IMR-90 (cell line): ENCODE results near the gene ECI2. TPM values are rescaled to one million over a fixed set of nuclear protein-coding genes. Genes with fewer than 3 reads are reported as not detected.

Experiments
- ATAC-seq: fragments of 200-7000 bp; cut with Tn5 transposase; 2 replicates; pipeline ENCODE4 v1.9.1; 2020; ENCODE audit warnings: low read depth, mild to moderate bottlenecking, moderate library complexity
- BruUV-seq: library from RNA; stranded (reverse); fragments of 400-500 nt; replicated peaks from 2 replicates; lab custom pipeline; 2021; lab: Mats Ljungman, UMichigan
- CTCF ChIA-PET: fragments of 300-600 bp; formaldehyde crosslinking; extraction: SDS; loops from one replicate; lab custom pipeline; 2021; ENCODE audit warnings: antibody characterized with exemption; lab: Yijun Ruan, JAX
- POLR2A ChIA-PET: fragments of 300-600 bp; sonication (Branson Sonifier 250); formaldehyde crosslinking; loops from one replicate; lab custom pipeline; 2022; ENCODE audit warnings: antibody characterized with exemption; ENCODE audit not compliant: unreplicated experiment; lab: Charles Lee
- DNase-seq: peaks from one replicate; pipeline ENCODE4 v3.0.0; 2013
- H2AFZ ChIP-seq: replicated peaks from 2 replicates; pipeline ENCODE3; 2013; ENCODE audit warnings: low read length, mild to moderate bottlenecking; ENCODE audit not compliant: poor library complexity
- H2AK5ac ChIP-seq: 2 replicates; pipeline ENCODE4 v1.6.1; 2013; ENCODE audit warnings: low read depth, low read length, inconsistent platforms
- H2AK9ac ChIP-seq: replicated peaks from 2 replicates; pipeline ENCODE3; 2013; ENCODE audit warnings: mild to moderate bottlenecking, low read depth, low read length, moderate library complexity; ENCODE audit not compliant: poor library complexity
- H2BK120ac ChIP-seq: 2 replicates; pipeline ENCODE4 v1.6.1; 2013; ENCODE audit warnings: low read depth, low read length, inconsistent platforms
- H2BK15ac ChIP-seq: 3 replicates; pipeline ENCODE4 v1.6.1; 2013; ENCODE audit warnings: low read depth, low read length, inconsistent platforms
- H2BK20ac ChIP-seq: 2 replicates; pipeline ENCODE4 v1.6.1; 2013; ENCODE audit warnings: low read depth, mild to moderate bottlenecking, inconsistent platforms, low read length, moderate library complexity
- H2BK5ac ChIP-seq: 2 replicates; pipeline ENCODE4 v1.6.1; 2013; ENCODE audit warnings: mild to moderate bottlenecking, low read depth, low read length, inconsistent platforms; ENCODE audit not compliant: poor library complexity, severe bottlenecking
- H3K14ac ChIP-seq: replicated peaks from 2 replicates; pipeline ENCODE4 v1.6.1; 2013; ENCODE audit warnings: low read depth, low read length, inconsistent platforms
- H3K18ac ChIP-seq: 2 replicates; pipeline ENCODE4 v1.6.1; 2013; ENCODE audit warnings: low read depth, low read length, control low read depth
- H3K23ac ChIP-seq: 2 replicates; pipeline ENCODE4 v1.6.1; 2013; ENCODE audit warnings: low read depth, low read length, inconsistent platforms
- H3K27ac ChIP-seq: 2 replicates; pipeline ENCODE4 v1.5.1; 2013; ENCODE audit warnings: mild to moderate bottlenecking, control low read depth, low read length; ENCODE audit not compliant: insufficient read depth
- H3K27me3 ChIP-seq: 2 replicates; pipeline ENCODE4 v1.6.1; 2013; ENCODE audit warnings: low read length; ENCODE audit not compliant: control insufficient read depth, insufficient read depth
- H3K36me3 ChIP-seq: 2 replicates; pipeline ENCODE4 v1.6.1; 2013; ENCODE audit warnings: low read length, mixed read lengths; ENCODE audit not compliant: control insufficient read depth, insufficient read depth
- H3K4ac ChIP-seq: 2 replicates; pipeline ENCODE4 v1.6.1; 2013; ENCODE audit warnings: low read depth, low read length, inconsistent platforms
- H3K4me1 ChIP-seq: 2 replicates; pipeline ENCODE4 v1.6.1; 2013; ENCODE audit warnings: low read length, mixed read lengths; ENCODE audit not compliant: control insufficient read depth, insufficient read depth
- H3K4me2 ChIP-seq: 2 replicates; pipeline ENCODE4 v1.6.1; 2013; ENCODE audit warnings: low read depth, mild to moderate bottlenecking, control low read depth, low read length, moderate library complexity
- H3K4me3 ChIP-seq: 2 replicates; pipeline ENCODE4 v1.5.1; 2013; ENCODE audit warnings: low read depth, mild to moderate bottlenecking, control low read depth, low read length, moderate library complexity; ENCODE audit not compliant: insufficient read depth
- H3K56ac ChIP-seq: 2 replicates; pipeline ENCODE4 v1.6.1; 2013; ENCODE audit warnings: low read length, inconsistent platforms; ENCODE audit not compliant: insufficient read depth; ENCODE audit errors: extremely low read depth
- H3K79me1 ChIP-seq, 2 experiments: 2 replicates each; pipeline ENCODE4 v1.6.1; 2013; ENCODE audit warnings: low read length in 2 of 2, inconsistent platforms in 1 of 2, low read depth in 1 of 2
- H3K9ac ChIP-seq: 2 replicates; pipeline ENCODE4 v1.6.1; 2013; ENCODE audit warnings: low read depth, low read length, control low read depth
- H3K9me1 ChIP-seq: 2 replicates; pipeline ENCODE4 v1.6.1; 2013; ENCODE audit warnings: low read length, inconsistent platforms; ENCODE audit not compliant: insufficient read depth
- H3K9me3 ChIP-seq: 2 replicates; pipeline ENCODE4 v1.6.1; 2013; ENCODE audit warnings: low read length; ENCODE audit not compliant: control insufficient read depth, insufficient read depth
- H4K20me1 ChIP-seq: 2 replicates; pipeline ENCODE4 v1.6.1; 2013; ENCODE audit warnings: low read length, inconsistent platforms; ENCODE audit not compliant: insufficient read depth
- H4K5ac ChIP-seq: 2 replicates; pipeline ENCODE4 v1.6.1; 2013; ENCODE audit warnings: mild to moderate bottlenecking, low read depth, low read length, control low read depth
- H4K8ac ChIP-seq, 2 experiments: 2 replicates each; pipeline ENCODE4 v1.6.1; 2013; ENCODE audit warnings: low read depth in 2 of 2, low read length in 2 of 2, control low read depth in 1 of 2, inconsistent platforms in 1 of 2
- H4K91ac ChIP-seq: 2 replicates; pipeline ENCODE4 v1.6.1; 2013; ENCODE audit warnings: low read depth, low read length, inconsistent platforms; ENCODE audit not compliant: insufficient read depth
- BHLHE40 ChIP-seq: fragments of 150-350 bp; IDR thresholded peaks from 2 replicates; pipeline ENCODE4 v1.6.1; 2016; ENCODE audit warnings: mild to moderate bottlenecking, low read depth, low read length
- whole genome bisulfite sequencing, 2 experiments: methylation state at CpG; one replicate each; pipeline versions ENCODE4 v1.1.5 to v1.1.7; 2013; ENCODE audit warnings: missing lambda C conversion rate in 2 of 2; ENCODE audit not compliant: insufficient read length in 1 of 2; ENCODE audit errors: extremely low coverage in 2 of 2; 5-methylcytosine and 5-hydroxymethylcytosine counted together
- dilution Hi-C: fragments of 300-500 bp; cut with HindIII; formaldehyde crosslinking; loops from one replicate; pipeline ENCODE4 v1.14.3; 2018; ENCODE audit warnings: low sequenced_read_pairs; ENCODE audit not compliant: unreplicated experiment
- in situ Hi-C: fragments of 300-500 bp; cut with MboI; formaldehyde crosslinking; loops from 3 replicates; pipeline ENCODE4 v1.14.3; 2019; ENCODE audit warnings: low sequenced_read_pairs, inconsistent platforms, mixed read lengths
- intact Hi-C: fragments of 100-400 bp; cut with micrococcal nuclease; formaldehyde crosslinking; loops from 2 replicates; pipeline ENCODE4 v1.10.0; 2022
- polyA plus RNA-seq, 3 experiments: library from polyadenylated mRNA; depleted of rRNA; stranded (reverse); fragments of >200 nt; gene quantifications; 2 replicates each; pipeline ENCODE4 v1.2.3, GENCODE V29; 2012; ENCODE audit warnings: low replicate concordance in 1 of 3
- total RNA-seq: library from RNA; depleted of rRNA; stranded (reverse); fragments of >200 nt; gene quantifications from 2 replicates; pipeline ENCODE4 v1.2.3, GENCODE V29; 2012
- TF ChIP-seq, protein P1 (sequence below): fragments of 150-350 bp; IDR thresholded peaks from 2 replicates; pipeline ENCODE4 v1.6.1; 2016; ENCODE audit warnings: low read depth, mild to moderate bottlenecking, low read length, moderate library complexity, borderline replicate concordance

The ECI2 gene
- total and polyA plus RNA-seq, 2 of the 4 experiments (the other 2 are of a cell fraction) = 64.1 to 152 TPM

DNA sequence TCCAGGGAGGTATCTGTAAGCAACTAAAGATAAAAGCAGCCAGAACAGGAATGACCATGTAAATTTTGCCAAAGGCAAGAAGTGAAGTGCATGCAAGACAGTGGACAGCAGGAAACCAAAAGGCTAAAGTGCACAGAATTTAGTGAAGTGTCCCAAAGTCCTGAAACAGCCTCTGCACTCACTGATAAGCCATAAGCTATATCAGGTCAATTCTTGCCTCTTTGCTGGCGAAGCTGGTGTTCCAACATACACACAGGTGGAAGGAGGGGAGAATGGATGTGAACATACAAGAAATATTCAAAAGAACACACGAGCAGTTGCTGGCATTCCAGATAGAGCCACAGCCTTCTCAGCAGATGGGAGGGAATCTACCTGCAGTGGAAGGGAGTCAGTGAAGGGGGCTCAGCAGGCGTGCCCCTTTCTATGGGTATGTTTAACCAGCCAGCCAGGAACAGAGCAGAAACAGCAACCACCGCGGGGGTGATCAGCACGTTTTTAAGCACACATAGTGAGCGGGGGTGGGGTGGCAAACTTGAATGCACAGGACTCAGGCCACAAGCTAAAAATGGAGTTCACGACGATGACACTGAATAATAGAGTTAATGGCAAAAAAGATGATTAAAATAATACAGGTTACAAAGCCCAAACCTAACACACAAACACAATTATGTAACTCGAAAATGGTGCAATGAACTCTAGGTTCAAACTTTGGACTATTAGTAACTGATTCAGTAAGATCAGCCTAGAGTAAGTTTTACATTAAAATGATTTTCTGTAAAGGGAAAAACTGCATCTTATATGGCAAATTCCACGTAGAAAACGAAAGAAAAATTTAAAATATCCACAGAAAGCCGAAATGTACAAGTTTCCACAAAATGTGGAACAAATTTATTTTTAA is 1.2 kb downstream of the ECI2 start:
- Histone ChIP-seq H3K4me3 (peak overlapping the region; percentile 94), H4K20me1 (peaks cover 5% of the 10 kb centered on the region; the same call in 1 of the 2 replicates), H3K79me1 (peaks cover 11 to 41% of the 10 kb centered on the region in 2 experiments), H4K8ac (0 out of 4 replicates have a peak overlapping the region, but pooled peaks have one; percentile 4 to 9), H2AK9ac (peak overlapping the region; percentile 93), H3K27me3 (no peaks in the 10 kb centered on the region), H2AK5ac (peak overlapping the region; percentile 54), H3K9me1 (peaks cover 3% of the 10 kb centered on the region; the same call in 1 of the 2 replicates), H2BK120ac (no peak overlapping the region), H3K4me1 (peaks cover 5% of the 10 kb centered on the region), H2BK15ac (0 out of 3 replicates have a peak overlapping the region, but pooled peaks have one; percentile 12), H3K56ac (peak overlapping the region; percentile 67), H2BK5ac (peak overlapping the region; percentile 89), H4K5ac (no peak overlapping the region), H3K9me3 (no peaks in the 10 kb centered on the region), H2BK20ac (peak overlapping the region; percentile 69; the same call in 1 of the 2 replicates), H3K4ac (peak overlapping the region; percentile 55; the same call in 1 of the 2 replicates), H3K23ac (peak overlapping the region; percentile 91), H2AFZ (peak overlapping the region; percentile 74), H3K14ac (peak overlapping the region; percentile 75), H3K4me2 (peak overlapping the region; percentile 83), H3K36me3 (peaks cover 13% of the 10 kb centered on the region), H4K91ac (no peak overlapping the region), H3K18ac (no peak overlapping the region), H3K9ac (peak overlapping the region; percentile 97; the same call in 1 of the 2 replicates), H3K27ac (peak overlapping the region; percentile 6; the same call in 1 of the 2 replicates)
- POLR2A ChIA-PET = no interaction called here
- CTCF ChIA-PET = interaction anchor here (0.8 to 1.6 kb wide), 3 partner anchors 21 to 79 kb away, joined by 3 to 5 read pairs (median 3); no protein-coding TSS in a partner anchor
- peak; percentile 64; the same call in 1 of the 2 replicates for TF ChIP-seq BHLHE40
- TF ChIP-seq, protein P1, sequence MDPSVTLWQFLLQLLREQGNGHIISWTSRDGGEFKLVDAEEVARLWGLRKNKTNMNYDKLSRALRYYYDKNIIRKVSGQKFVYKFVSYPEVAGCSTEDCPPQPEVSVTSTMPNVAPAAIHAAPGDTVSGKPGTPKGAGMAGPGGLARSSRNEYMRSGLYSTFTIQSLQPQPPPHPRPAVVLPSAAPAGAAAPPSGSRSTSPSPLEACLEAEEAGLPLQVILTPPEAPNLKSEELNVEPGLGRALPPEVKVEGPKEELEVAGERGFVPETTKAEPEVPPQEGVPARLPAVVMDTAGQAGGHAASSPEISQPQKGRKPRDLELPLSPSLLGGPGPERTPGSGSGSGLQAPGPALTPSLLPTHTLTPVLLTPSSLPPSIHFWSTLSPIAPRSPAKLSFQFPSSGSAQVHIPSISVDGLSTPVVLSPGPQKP = no peak
- intact Hi-C loops = loop anchor here (10.0 kb wide), 1 partner anchor 221 kb away; no protein-coding TSS in a partner anchor
- in situ Hi-C loops = no loop called here
- ATAC-seq (no peak), DNase-seq (no peak)
- WGBS, 2 experiments = no CpG with 5 or more reads among the region's 13 CpGs
- BruUV-seq = no TSS peak
- dilution Hi-C loops = no loop called here
